Skin of body (tissue), 3 donors: Measurements from ENCODE around the gene EXTL1. TPM values are rescaled to one million over a fixed set of nuclear protein-coding genes. Genes with fewer than 3 reads are reported as not detected.

Source experiments
- DNase-seq: peaks from one replicate; lab custom pipeline; 2025; lab: John Stamatoyannopoulos, UW
- small RNA-seq: library from RNA; depleted of rRNA; stranded (forward); fragments of <200 nt; gene quantifications from one replicate; pipeline ENCODE3, GENCODE V24; 2014; ENCODE audit warnings: low replicate concordance
- total RNA-seq: library from RNA; depleted of rRNA; stranded (reverse); fragments of >200 nt; gene quantifications from one replicate; pipeline ENCODE4 v1.2.3, GENCODE V29; 2014

Gene EXTL1
- total RNA-seq, 1 donor from 2014 or later, result 0.69 TPM

- DNase-seq, result no peak
These were observed 45.9 kb downstream of the EXTL1 start, which contains the start of gene TRIM63 for GRCh38 chr1:26067432-26067911. TSS of gene TRIM63 (minus strand) at chr1:26067630. CDS start at chr1:26067494, 136 bp downstream.

- no peak for DNase-seq
These were observed 48.3 kb downstream of the EXTL1 start for GRCh38 chr1:26069941-26070295.

- no peak for DNase-seq
These were observed 48.9 kb downstream of the EXTL1 start for GRCh38 chr1:26070296-26070962.

GRCh38 chr1:26070963-26071342 is 49.4 kb downstream of the EXTL1 start:
- DNase-seq, result no peak

- no peak for DNase-seq
These were observed 50.7 kb downstream of the EXTL1 start for GRCh38 chr1:26072305-26072704.

GRCh38 chr1:26075421-26076144 is 54.0 kb downstream of the EXTL1 start:
- DNase-seq, result no peak

GRCh38 chr1:26077524-26077923 is 55.9 kb downstream of the EXTL1 start:
- DNase-seq, result no peak

GRCh38 chr1:26078286-26079177 is 57.0 kb downstream of the EXTL1 start:
- DNase-seq, result no peak

GRCh38 chr1:26079178-26079563 is 57.6 kb downstream of the EXTL1 start:
- no peak for DNase-seq

- no peak for DNase-seq
These were observed 58.6 kb downstream of the EXTL1 start for GRCh38 chr1:26079960-26080814.

- DNase-seq, result no peak
These were observed 59.9 kb downstream of the EXTL1 start for GRCh38 chr1:26081267-26082019.

- DNase-seq, result no peak
These were observed 60.4 kb downstream of the EXTL1 start for GRCh38 chr1:26082020-26082350.

- no peak for DNase-seq
These were observed 61.6 kb downstream of the EXTL1 start for GRCh38 chr1:26083208-26083607.

- no peak for DNase-seq
These were observed 62.6 kb downstream of the EXTL1 start for GRCh38 chr1:26084091-26084561.

- DNase-seq, result no peak
These were observed 63.3 kb downstream of the EXTL1 start for GRCh38 chr1:26084844-26085243.

Small RNA genes within 50 kb of the gene (small RNA-seq; reads per million reads assigned to genes)
- gene RF00283 (not detected), gene RF00492 (not detected)

Other genes starting within 250 kb of the EXTL1 start
- 15.9 TPM for gene SELENON, start 221.6 kb upstream of the EXTL1 start, total RNA-seq
- 29.3 TPM for gene MTFR1L, start 201.8 kb upstream of the EXTL1 start, total RNA-seq
- 1.1 TPM for gene AUNIP, start 162.3 kb upstream of the EXTL1 start, total RNA-seq
- 8.4 TPM for gene PAQR7, start 146.1 kb upstream of the EXTL1 start, total RNA-seq
- 147 TPM for gene STMN1, start 115.4 kb upstream of the EXTL1 start, total RNA-seq
- gene PAFAH2, start 23.7 kb upstream of the EXTL1 start, total RNA-seq, result 10.2 TPM
- gene SLC30A2, start 24.3 kb downstream of the EXTL1 start, total RNA-seq, result 0.30 TPM
- gene TRIM63, start 45.9 kb downstream of the EXTL1 start, total RNA-seq, result 4.7 TPM
- gene PDIK1L, start 90.0 kb downstream of the EXTL1 start, total RNA-seq, result 11.3 TPM
- 0.30 TPM for gene FAM110D, start 137.3 kb downstream of the EXTL1 start, total RNA-seq
- gene C1orf232, start 147.2 kb downstream of the EXTL1 start, total RNA-seq, result not detected
- gene ZNF593, start 148.1 kb downstream of the EXTL1 start, total RNA-seq, result 10.0 TPM
- not detected for gene ZNF593OS, start 150.1 kb downstream of the EXTL1 start, total RNA-seq
- gene CNKSR1, start 155.7 kb downstream of the EXTL1 start, total RNA-seq, result 6.9 TPM
- gene CATSPER4, start 168.8 kb downstream of the EXTL1 start, total RNA-seq, result not detected
- gene CEP85, start 212.4 kb downstream of the EXTL1 start, total RNA-seq, result 15.1 TPM